Measurements from ENCODE around the gene RBMY1A1. TPM values are rescaled to one million over a fixed set of nuclear protein-coding genes. Genes with fewer than 3 reads are reported as not detected.
"Not testable (repeated sequence)": the region's sequence is repeated elsewhere in the genome, so short reads cannot be mapped to it uniquely, and the experiment has no call there.

Gene RBMY1A1
- total RNA-seq, result not detected

DNA sequence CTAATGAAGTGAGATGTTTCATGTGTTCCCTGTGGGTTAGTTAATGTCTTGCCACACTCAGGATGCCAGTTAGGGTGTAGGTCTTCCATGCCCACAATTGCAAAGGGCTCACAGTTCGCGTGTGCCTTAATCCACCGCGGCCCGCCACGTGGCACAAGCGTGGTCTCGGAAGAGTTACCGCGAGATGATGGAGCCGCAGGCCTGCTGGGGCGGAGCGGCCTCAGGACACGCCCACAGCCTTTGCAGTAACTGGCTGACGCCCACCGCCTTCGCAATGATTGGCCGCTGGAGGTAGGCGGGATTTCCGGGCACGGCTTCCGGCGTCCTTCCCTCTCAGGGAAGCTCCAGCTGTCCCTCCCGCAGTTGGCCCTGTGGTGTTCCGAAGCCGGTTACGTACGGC is at the start of gene RBMY1A1:
RBMY1A1 (plus strand) TSS at position 301 of the 400 bp plus-strand sequence. CDS start 2,013 bp downstream, outside the sequence.
- not testable (repeated sequence) for H3K4me1 ChIP-seq (ENCODE audit: control insufficient read depth in 1 of 2, low read depth in 2 of 2); H3K4me3 ChIP-seq; ATAC-seq (ENCODE audit: insufficient number of reproducible peaks, low FRiP score, low read depth); H3K36me3 ChIP-seq; DNase-seq (ENCODE audit: low spot score); H3K27ac ChIP-seq; H3K9me3 ChIP-seq; H3K27me3 ChIP-seq (replicated peaks; ENCODE audit: insufficient read depth)

DNA sequence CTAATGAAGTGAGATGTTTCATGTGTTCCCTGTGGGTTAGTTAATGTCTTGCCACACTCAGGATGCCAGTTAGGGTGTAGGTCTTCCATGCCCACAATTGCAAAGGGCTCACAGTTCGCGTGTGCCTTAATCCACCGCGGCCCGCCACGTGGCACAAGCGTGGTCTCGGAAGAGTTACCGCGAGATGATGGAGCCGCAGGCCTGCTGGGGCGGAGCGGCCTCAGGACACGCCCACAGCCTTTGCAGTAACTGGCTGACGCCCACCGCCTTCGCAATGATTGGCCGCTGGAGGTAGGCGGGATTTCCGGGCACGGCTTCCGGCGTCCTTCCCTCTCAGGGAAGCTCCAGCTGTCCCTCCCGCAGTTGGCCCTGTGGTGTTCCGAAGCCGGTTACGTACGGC is 23.6 kb upstream of the RBMY1A1 start, which contains the start of gene RBMY1B:
RBMY1B (plus strand) TSS at position 301 of the 400 bp plus-strand sequence. CDS start 2,013 bp downstream, outside the sequence.
- H3K27me3 ChIP-seq (replicated peaks; ENCODE audit: insufficient read depth); DNase-seq (ENCODE audit: low spot score); H3K4me3 ChIP-seq; ATAC-seq (ENCODE audit: insufficient number of reproducible peaks, low FRiP score, low read depth); H3K4me1 ChIP-seq (ENCODE audit: control insufficient read depth in 1 of 2, low read depth in 2 of 2); H3K9me3 ChIP-seq; H3K27ac ChIP-seq; H3K36me3 ChIP-seq: not testable (repeated sequence)

DNA sequence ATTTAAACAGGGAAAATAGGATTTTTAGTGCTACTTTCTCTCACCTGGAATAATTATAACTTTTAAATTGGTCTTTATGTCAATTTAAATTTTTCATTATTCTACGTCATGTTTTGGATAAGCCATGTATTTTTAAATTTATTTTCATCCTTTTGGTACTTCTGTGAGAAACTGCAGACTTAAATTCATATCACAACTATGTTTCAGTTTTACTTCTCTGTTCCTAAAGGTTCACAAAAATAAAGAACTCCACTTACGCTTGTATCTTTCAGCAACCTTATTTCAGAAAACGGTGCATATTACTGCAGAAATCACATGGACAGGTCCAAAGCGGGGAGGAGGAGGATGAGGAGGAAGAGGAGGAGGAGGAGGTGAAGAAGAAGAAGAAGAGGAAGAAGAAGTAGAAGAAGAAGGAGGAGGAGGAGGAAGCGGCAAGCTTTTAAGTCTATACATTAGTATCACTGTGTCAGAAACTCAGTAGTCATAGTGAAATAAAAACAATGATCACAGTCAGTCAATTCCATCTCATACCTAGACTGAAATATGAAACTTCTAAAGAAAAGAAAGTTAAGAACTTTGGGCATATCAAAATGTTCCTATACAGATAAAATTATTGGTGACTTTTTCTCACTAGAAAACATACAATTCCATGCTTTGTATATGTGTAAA is 24.8 kb downstream of the RBMY1A1 start:
- H3K4me1 ChIP-seq (ENCODE audit: control insufficient read depth in 1 of 2, low read depth in 2 of 2); ATAC-seq (ENCODE audit: insufficient number of reproducible peaks, low FRiP score, low read depth); H3K36me3 ChIP-seq; H3K4me3 ChIP-seq; H3K27me3 ChIP-seq (replicated peaks; ENCODE audit: insufficient read depth); H3K27ac ChIP-seq; DNase-seq (ENCODE audit: low spot score); H3K9me3 ChIP-seq: not testable (repeated sequence)

DNA sequence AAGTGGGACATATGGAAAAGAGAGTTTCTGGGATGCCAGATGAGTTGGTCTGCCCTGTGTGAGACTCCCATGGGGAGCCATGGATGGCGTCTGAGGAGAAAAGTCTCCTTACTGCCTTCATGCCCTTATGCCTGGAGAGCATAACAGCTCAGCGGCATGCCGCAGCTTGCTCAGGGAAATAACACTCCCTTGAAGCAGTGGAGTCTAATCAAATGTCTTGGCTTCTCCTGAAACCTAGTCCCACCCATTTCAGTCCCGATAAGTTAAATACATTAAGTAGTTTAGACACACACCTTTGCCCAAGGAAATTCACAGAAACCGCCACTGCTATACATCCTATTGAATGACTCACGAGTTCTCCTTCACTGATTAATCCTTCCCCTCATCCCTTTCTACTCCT is 50.8 kb downstream of the RBMY1A1 start:
- no peak overlapping the region for H3K27ac ChIP-seq
- no peaks in the 10 kb centered on the region for H3K4me1 ChIP-seq (ENCODE audit: control insufficient read depth in 1 of 2, low read depth in 2 of 2)
- H3K27me3 ChIP-seq (replicated peaks; ENCODE audit: insufficient read depth), result no peaks in the 10 kb centered on the region
- no peak for DNase-seq (ENCODE audit: low spot score)
- TF ChIP-seq, protein P1, sequence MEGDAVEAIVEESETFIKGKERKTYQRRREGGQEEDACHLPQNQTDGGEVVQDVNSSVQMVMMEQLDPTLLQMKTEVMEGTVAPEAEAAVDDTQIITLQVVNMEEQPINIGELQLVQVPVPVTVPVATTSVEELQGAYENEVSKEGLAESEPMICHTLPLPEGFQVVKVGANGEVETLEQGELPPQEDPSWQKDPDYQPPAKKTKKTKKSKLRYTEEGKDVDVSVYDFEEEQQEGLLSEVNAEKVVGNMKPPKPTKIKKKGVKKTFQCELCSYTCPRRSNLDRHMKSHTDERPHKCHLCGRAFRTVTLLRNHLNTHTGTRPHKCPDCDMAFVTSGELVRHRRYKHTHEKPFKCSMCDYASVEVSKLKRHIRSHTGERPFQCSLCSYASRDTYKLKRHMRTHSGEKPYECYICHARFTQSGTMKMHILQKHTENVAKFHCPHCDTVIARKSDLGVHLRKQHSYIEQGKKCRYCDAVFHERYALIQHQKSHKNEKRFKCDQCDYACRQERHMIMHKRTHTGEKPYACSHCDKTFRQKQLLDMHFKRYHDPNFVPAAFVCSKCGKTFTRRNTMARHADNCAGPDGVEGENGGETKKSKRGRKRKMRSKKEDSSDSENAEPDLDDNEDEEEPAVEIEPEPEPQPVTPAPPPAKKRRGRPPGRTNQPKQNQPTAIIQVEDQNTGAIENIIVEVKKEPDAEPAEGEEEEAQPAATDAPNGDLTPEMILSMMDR (IDR thresholded peaks at IDR 0.05), result no peak
- H3K36me3 ChIP-seq, result no peaks in the 10 kb centered on the region
- no peaks in the 10 kb centered on the region for H3K9me3 ChIP-seq
- no peak overlapping the region for H3K4me3 ChIP-seq
- no peak for ATAC-seq (ENCODE audit: insufficient number of reproducible peaks, low FRiP score, low read depth)

DNA sequence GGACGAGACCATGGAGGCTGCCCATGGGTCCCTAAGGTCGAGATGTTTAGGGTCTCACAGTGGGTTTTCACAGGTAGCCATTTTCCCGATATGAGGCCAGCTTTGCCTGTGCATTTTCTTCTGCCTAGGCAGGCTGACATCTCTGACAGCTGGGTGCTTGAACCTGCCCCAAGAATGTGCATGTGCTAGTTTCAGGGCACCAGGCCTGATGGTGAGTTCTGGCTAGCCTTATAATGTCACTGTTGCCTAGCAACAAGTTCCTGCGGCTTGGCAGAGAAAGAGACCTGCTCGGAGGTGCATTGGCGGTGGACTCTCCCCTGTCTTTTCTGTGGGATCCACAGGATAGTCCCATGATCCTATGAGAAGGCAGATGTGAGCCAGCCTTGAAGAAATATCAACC is 51.8 kb downstream of the RBMY1A1 start:
- H3K9me3 ChIP-seq; H3K27me3 ChIP-seq (replicated peaks; ENCODE audit: insufficient read depth); H3K4me3 ChIP-seq; H3K4me1 ChIP-seq (ENCODE audit: control insufficient read depth in 1 of 2, low read depth in 2 of 2); DNase-seq (ENCODE audit: low spot score); H3K27ac ChIP-seq; ATAC-seq (ENCODE audit: insufficient number of reproducible peaks, low FRiP score, low read depth); H3K36me3 ChIP-seq: not testable (repeated sequence)

DNA sequence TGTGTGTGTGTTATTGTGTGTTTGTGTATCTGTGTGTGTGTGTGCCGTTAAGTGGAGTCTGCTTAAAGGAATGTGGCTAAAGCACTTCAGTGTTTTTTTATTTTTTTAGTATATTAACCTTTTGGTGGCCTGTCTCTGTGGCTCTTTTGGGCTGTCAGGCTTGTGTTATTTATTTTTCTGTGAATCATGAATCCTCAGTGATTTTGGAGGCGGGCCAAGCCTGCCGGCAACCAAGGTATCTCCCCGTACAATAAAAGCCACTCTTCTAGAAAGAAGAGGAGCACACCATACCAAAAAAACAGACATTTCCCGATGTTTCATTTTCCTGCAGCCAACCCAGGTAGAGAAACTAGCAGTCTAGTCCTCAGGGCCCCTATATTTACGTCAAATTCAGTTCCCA is 57.4 kb downstream of the RBMY1A1 start:
- no peaks in the 10 kb centered on the region for H3K9me3 ChIP-seq
- no peak for ATAC-seq (ENCODE audit: insufficient number of reproducible peaks, low FRiP score, low read depth)
- TF ChIP-seq, protein P1 (IDR thresholded peaks at IDR 0.05), result no peak

DNA sequence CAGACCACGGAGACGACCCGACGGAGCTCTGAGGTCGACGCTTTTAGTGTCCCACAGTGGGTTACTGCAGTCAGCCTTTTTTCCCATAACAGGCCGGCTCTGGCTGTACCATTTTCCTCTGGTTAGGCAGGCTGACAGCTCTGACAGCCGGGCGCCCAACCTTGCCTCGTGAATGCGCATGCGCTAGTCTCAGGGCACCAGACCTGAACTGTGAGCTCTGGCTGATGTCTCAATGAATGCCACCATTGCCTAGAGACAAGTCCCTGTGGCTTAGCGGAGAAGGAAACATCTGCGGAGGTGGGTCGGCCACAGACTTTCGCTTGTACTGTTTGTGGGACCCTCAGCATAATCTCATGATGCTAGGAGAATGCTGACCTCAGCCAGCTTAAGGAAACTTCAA is 61.6 kb downstream of the RBMY1A1 start:
- not testable (repeated sequence) for H3K27me3 ChIP-seq (replicated peaks; ENCODE audit: insufficient read depth); H3K4me3 ChIP-seq; H3K36me3 ChIP-seq; ATAC-seq (ENCODE audit: insufficient number of reproducible peaks, low FRiP score, low read depth); H3K27ac ChIP-seq; H3K4me1 ChIP-seq (ENCODE audit: control insufficient read depth in 1 of 2, low read depth in 2 of 2); DNase-seq (ENCODE audit: low spot score); H3K9me3 ChIP-seq

More for the DNA sequence above, 57.4 kb downstream of the RBMY1A1 start:
- H3K36me3 ChIP-seq, result no peaks in the 10 kb centered on the region
- no peak overlapping the region for H3K27ac ChIP-seq
- H3K27me3 ChIP-seq (replicated peaks; ENCODE audit: insufficient read depth), result no peaks in the 10 kb centered on the region
- no peaks in the 10 kb centered on the region for H3K4me1 ChIP-seq (ENCODE audit: control insufficient read depth in 1 of 2, low read depth in 2 of 2)
- H3K4me3 ChIP-seq, result no peak overlapping the region
- DNase-seq (ENCODE audit: low spot score), result no peak

Other genes starting within 250 kb of the RBMY1A1 start
- not detected for gene RBMY1B, start 23.5 kb upstream of the RBMY1A1 start, total RNA-seq

All from thoracic aorta (tissue), 2 donors.